SK-N-MC (cell line): Measurements from ENCODE around the gene RXRB.

Experiments
- EZH2 ChIP-seq: fragments of 200-600 bp; sonication (generic); IDR thresholded peaks from one replicate; pipeline ENCODE4 v1.6.1; 2017; ENCODE audit warnings: antibody characterized with exemption
- POLR2AphosphoS5 ChIP-seq: IDR thresholded peaks from 2 replicates; pipeline ENCODE4 v1.6.1; 2012; ENCODE audit warnings: mild to moderate bottlenecking, low read depth, low read length, borderline replicate concordance

DNA sequence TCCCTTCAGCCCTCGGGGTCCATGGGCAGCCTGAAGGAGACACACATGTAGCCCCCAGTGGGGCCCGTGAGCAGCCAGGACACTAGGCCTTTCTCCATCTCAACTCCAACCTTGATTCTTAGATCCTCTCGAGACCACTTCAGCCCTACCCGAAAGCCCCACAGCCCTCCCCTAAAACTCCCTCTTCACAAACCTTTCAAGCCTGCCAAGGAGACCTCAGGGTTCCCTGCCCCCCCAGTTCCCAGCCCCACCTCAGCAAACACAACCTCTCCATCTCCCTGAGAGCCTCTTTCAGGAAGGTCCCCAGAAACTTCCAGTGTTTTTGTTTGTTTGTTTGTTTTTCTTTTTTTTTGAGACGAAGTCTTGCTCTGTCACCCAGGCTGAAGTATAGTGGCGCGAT is 19.3 kb downstream of the RXRB start:
- TF ChIP-seq POLR2AphosphoS5 (no peak), EZH2 (no peak)
